GM18907 (cell line): ENCODE results near the gene IFNGR1.

Source experiments
- ATAC-seq: cut with Tn5 transposase; IDR thresholded peaks from one replicate; pipeline ENCODE4 v1.9.1; 2021; ENCODE audit warnings: mild to moderate bottlenecking, moderate library complexity; ENCODE audit not compliant: unreplicated experiment

The IFNGR1 gene

DNA sequence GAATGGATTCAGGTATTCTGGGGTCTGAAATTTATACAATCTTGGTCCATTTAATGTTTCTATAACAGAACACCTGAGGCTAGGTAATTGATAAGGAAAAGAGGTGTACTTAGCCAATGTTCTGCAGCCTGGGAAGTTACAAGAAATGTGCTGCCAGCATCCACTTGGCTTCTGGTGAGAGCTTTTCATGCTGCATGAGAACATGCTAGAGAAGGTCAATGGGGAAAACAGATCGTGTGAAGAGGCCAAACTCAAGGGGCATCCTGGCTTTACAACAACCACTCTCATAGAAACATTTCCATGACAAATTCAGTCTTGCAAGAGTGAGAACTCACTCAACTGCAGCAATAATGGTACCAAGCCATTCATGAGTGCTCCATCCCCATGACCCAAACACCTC lies 62.5 kb downstream of the IFNGR1 start:
- no peak for ATAC-seq

- ATAC-seq = no peak
Measured at GRCh38 chr6:137155830-137156229, 63.4 kb downstream of the IFNGR1 start.

GRCh38 chr6:137150072-137150471 lies 69.1 kb downstream of the IFNGR1 start:
- ATAC-seq = no peak

GRCh38 chr6:137149035-137149393 lies 70.2 kb downstream of the IFNGR1 start:
- no peak for ATAC-seq

DNA sequence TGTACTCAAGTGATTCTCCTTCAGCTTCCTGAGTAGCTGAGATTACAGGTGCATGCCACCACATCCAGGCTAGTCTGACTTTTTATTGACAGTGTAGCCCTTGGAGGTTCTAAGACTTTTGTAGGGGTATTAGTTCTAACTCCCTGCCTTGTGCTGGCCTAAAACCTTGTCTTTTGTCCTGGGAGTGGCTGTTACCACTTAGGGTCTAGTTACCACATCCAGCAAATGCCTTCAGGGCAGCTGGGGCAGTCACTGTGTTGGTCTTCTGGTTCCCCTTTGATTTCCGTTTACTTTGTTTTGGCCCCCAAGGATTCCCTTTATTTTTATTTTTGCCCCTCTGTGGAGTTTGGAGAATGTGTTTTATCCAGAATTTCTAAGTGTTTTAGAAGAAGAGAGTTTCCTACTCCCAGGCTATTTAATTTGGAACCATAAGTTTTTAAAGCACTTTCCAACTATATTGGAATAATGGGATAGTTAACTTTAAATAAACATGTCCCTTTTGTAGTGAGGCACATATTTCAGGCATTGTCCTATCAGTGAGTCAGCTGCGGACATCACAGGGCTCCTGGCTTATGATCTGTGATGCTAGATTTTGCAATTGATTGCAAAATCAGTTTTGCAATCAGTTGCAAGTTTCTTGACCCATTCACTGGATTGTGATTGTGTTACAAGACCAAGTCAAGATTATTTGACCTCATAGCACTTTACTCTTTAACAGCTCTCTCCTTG lies 70.7 kb downstream of the IFNGR1 start:
- ATAC-seq = no peak
